Pulmonary artery endothelial cell (primary cell): ENCODE data around the gene STAM. TPM values are rescaled to one million over a fixed set of nuclear protein-coding genes. Genes with fewer than 3 reads are reported as not detected.

Source experiments
- total RNA-seq: library from RNA; depleted of rRNA; stranded (reverse); fragments of >200 nt; gene quantifications from 2 replicates; pipeline ENCODE4 v1.2.3, GENCODE V29; 2014

STAM gene
- total RNA-seq, 1 donor from 2014 or later: 12.5 TPM

Other genes starting within 250 kb of the STAM start
- gene ST8SIA6, start 189.6 kb upstream of the STAM start, total RNA-seq: 0.53 and 0.79 TPM in 2 replicates
- 25.8 and 33.4 TPM in 2 replicates for gene HACD1, start 26.8 kb upstream of the STAM start, total RNA-seq
- gene TMEM236, start 108.0 kb downstream of the STAM start, total RNA-seq: 0.07 and 0.11 TPM in 2 replicates
- 2.4 and 3.2 TPM in 2 replicates for gene MRC1, start 165.2 kb downstream of the STAM start, total RNA-seq